ENCODE data around the gene ACSF2. TPM values are rescaled to one million over a fixed set of nuclear protein-coding genes. Genes with fewer than 3 reads are reported as not detected.

ACSF2 gene
- total RNA-seq, 1 experiment from 2014 or later = 72.7 TPM

DNA sequence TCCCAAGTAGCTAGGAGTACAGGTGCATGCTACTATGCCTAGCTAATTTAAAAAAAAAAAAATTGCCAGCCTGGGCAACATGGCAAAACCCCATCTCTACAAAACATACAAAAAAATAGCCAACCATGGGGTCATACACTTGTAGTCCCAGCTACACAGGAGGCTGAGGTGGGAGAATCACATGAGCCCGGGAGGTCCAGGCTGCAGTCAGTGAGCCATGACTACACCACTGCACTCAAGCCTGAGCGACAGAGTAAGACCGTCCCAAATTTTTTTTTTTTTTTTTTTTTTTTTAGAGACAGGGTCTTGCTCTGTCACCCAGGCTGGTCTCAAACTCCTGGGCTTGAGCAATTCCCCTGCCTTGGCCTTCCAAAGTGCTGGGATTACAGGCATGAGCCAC lies 27.9 kb downstream of the ACSF2 start:
- DNase-seq = no peak
- H4K20me1 ChIP-seq (ENCODE audit: low read length) = no peaks in the 10 kb centered on the region
- peaks cover 11% of the 10 kb centered on the region; the same call in 1 of the 2 replicates for H3K79me2 ChIP-seq (ENCODE audit: low read length)

GRCh38 chr17:50457621-50458020 lies 31.6 kb downstream of the ACSF2 start:
- Histone ChIP-seq H3K4me2 (ENCODE audit: low read length) (peak overlapping the region; percentile 49; the same call in 1 of the 2 replicates), H3K9me2 (replicated peaks; ENCODE audit: low read length) (no peaks in the 10 kb centered on the region), H2AFZ (ENCODE audit: low read length) (no peak overlapping the region), H4K20me1 (ENCODE audit: low read length) (no peaks in the 10 kb centered on the region), H3F3A (ENCODE audit: low read length, unreplicated experiment) (no peaks in the 10 kb centered on the region), H3K9ac (ENCODE audit: low read length) (no peak overlapping the region), H3K27me3 (ENCODE audit: low read length) (no peaks in the 10 kb centered on the region), H3K79me2 (ENCODE audit: low read length) (peaks cover 11% of the 10 kb centered on the region; the same call in 1 of the 2 replicates), H3K27ac (ENCODE audit: low read length) (peak overlapping the region; percentile 65; the same call in 1 of the 2 replicates), H3K4me1 (ENCODE audit: insufficient read depth, low read length) (peaks cover 42% of the 10 kb centered on the region), H3K36me3 (ENCODE audit: low read depth, low read length) (no peaks in the 10 kb centered on the region; the same call in 1 of the 2 replicates), H3K4me3 (ENCODE audit: low read length) (no peak overlapping the region), H3K9me3 (ENCODE audit: low read length) (no peaks in the 10 kb centered on the region)
- ATAC-seq = no peak
- ChIA-PET POLR2A (ENCODE audit: unreplicated experiment) (no interaction called here), CTCF (interaction anchor here (1.0 to 1.5 kb wide), 2 partner anchors 60 to 66 kb away, joined by 3 to 4 read pairs; no protein-coding TSS in a partner anchor)
- DNase-seq = no peak
- intact Hi-C loops (cut with micrococcal nuclease) = loop anchor here (5.0 kb wide), 1 partner anchor 35 kb away; no protein-coding TSS in a partner anchor
- TF ChIP-seq EZH2 (IDR thresholded peaks at IDR 0.05; ENCODE audit: low read length, unreplicated experiment) (no peak), EZH2phosphoT487 (IDR thresholded peaks at IDR 0.05; ENCODE audit: borderline replicate concordance, low read length) (no peak)
- TF ChIP-seq, protein P1, sequence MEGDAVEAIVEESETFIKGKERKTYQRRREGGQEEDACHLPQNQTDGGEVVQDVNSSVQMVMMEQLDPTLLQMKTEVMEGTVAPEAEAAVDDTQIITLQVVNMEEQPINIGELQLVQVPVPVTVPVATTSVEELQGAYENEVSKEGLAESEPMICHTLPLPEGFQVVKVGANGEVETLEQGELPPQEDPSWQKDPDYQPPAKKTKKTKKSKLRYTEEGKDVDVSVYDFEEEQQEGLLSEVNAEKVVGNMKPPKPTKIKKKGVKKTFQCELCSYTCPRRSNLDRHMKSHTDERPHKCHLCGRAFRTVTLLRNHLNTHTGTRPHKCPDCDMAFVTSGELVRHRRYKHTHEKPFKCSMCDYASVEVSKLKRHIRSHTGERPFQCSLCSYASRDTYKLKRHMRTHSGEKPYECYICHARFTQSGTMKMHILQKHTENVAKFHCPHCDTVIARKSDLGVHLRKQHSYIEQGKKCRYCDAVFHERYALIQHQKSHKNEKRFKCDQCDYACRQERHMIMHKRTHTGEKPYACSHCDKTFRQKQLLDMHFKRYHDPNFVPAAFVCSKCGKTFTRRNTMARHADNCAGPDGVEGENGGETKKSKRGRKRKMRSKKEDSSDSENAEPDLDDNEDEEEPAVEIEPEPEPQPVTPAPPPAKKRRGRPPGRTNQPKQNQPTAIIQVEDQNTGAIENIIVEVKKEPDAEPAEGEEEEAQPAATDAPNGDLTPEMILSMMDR (conservative IDR thresholded peaks at IDR 0.05; ENCODE audit: low read depth, low read length) = no peak
- BruUV-seq (replicated peaks) = no TSS peak

More for the DNA sequence above, 27.9 kb downstream of the ACSF2 start:
- Histone ChIP-seq H2AFZ (ENCODE audit: low read length) (no peak overlapping the region), H3F3A (ENCODE audit: low read length, unreplicated experiment) (no peaks in the 10 kb centered on the region), H3K9me2 (replicated peaks; ENCODE audit: low read length) (no peaks in the 10 kb centered on the region), H3K9me3 (ENCODE audit: low read length) (no peaks in the 10 kb centered on the region), H3K36me3 (ENCODE audit: low read depth, low read length) (no peaks in the 10 kb centered on the region; the same call in 1 of the 2 replicates), H3K4me1 (ENCODE audit: insufficient read depth, low read length) (peaks cover 47% of the 10 kb centered on the region), H3K4me3 (ENCODE audit: low read length) (no peak overlapping the region), H3K9ac (ENCODE audit: low read length) (no peak overlapping the region), H3K27ac (ENCODE audit: low read length) (no peak overlapping the region), H3K4me2 (ENCODE audit: low read length) (no peak overlapping the region), H3K27me3 (ENCODE audit: low read length) (no peaks in the 10 kb centered on the region)
- TF ChIP-seq EZH2phosphoT487 (IDR thresholded peaks at IDR 0.05; ENCODE audit: borderline replicate concordance, low read length) (no peak), EZH2 (IDR thresholded peaks at IDR 0.05; ENCODE audit: low read length, unreplicated experiment) (no peak)
- TF ChIP-seq, protein P1 (conservative IDR thresholded peaks at IDR 0.05; ENCODE audit: low read depth, low read length) = no peak
- no TSS peak for BruUV-seq (replicated peaks)
- intact Hi-C loops (cut with micrococcal nuclease) = no loop called here
- no peak for ATAC-seq
- ChIA-PET CTCF (no interaction called here), POLR2A (ENCODE audit: unreplicated experiment) (no interaction called here)

- intact Hi-C loops (cut with micrococcal nuclease) = loop anchor here (5.0 kb wide), 1 partner anchor 36 kb away; no protein-coding TSS in a partner anchor
- ATAC-seq = peak; percentile 35
- Histone ChIP-seq H3K27me3 (ENCODE audit: low read length) (no peaks in the 10 kb centered on the region), H3K4me1 (ENCODE audit: insufficient read depth, low read length) (peaks cover 36% of the 10 kb centered on the region), H4K20me1 (ENCODE audit: low read length) (no peaks in the 10 kb centered on the region), H3K27ac (ENCODE audit: low read length) (peak overlapping the region; percentile 65), H3K4me2 (ENCODE audit: low read length) (peak overlapping the region; percentile 49), H3K79me2 (ENCODE audit: low read length) (peaks cover 11% of the 10 kb centered on the region; the same call in 1 of the 2 replicates), H3K9me3 (ENCODE audit: low read length) (no peaks in the 10 kb centered on the region), H3K36me3 (ENCODE audit: low read depth, low read length) (no peaks in the 10 kb centered on the region; the same call in 1 of the 2 replicates), H3K9me2 (replicated peaks; ENCODE audit: low read length) (no peaks in the 10 kb centered on the region), H3K9ac (ENCODE audit: low read length) (no peak overlapping the region), H2AFZ (ENCODE audit: low read length) (no peak overlapping the region), H3K4me3 (ENCODE audit: low read length) (no peak overlapping the region), H3F3A (ENCODE audit: low read length, unreplicated experiment) (no peaks in the 10 kb centered on the region)
- BruUV-seq (replicated peaks) = no TSS peak
- peak; percentile 63 for DNase-seq
- TF ChIP-seq EZH2phosphoT487 (IDR thresholded peaks at IDR 0.05; ENCODE audit: borderline replicate concordance, low read length) (no peak), EZH2 (IDR thresholded peaks at IDR 0.05; ENCODE audit: low read length, unreplicated experiment) (no peak)
- TF ChIP-seq, protein P1 (conservative IDR thresholded peaks at IDR 0.05; ENCODE audit: low read depth, low read length) = no peak
- POLR2A ChIA-PET (ENCODE audit: unreplicated experiment) = no interaction called here
- CTCF ChIA-PET = interaction anchor here (1.0 to 1.5 kb wide), 2 partner anchors 60 to 67 kb away, joined by 3 to 4 read pairs; no protein-coding TSS in a partner anchor
Observed at GRCh38 chr17:50458270-50458669, 32.3 kb downstream of the ACSF2 start.

Measured in PC-3 (cell line).